ENCODE measurements around the gene PRELID1.

Gene PRELID1

DNA sequence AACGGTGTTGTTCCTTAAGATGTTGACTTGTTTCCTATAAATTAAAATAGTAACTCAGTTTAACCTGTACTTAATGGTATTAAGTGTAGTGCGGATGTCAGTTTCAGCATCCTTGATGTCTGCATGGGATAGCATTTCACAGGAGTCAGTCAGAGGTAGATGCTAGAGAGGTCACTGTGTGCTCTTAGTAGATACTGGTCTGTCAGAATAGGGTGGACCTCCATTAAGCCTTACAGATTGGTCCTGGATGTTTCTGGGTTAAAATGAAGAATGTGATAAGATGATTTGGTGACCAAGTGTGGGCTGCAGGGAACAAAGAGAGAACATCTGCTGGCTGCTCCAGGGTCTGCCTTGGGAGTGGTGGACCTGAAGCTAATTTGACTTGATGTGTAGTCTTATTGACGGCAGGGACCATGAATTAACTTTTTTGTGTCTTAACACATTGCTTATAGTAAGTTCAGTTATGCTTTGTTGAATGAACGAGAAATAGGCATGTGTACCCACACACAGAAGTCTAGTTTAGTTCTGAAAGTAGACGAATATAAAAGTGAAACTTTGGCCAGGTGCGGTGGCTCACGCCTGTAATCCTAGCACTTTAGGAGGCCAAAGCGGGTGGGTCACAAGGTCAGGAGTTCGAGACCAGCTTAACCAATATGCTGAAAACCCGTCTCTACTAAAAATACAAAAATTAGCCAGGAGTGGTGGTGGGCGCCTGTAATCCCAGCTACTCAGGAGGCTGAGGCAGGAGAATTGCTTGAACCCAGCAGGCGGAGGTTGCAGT lies 12.6 kb upstream of the PRELID1 start:
- TF ChIP-seq, protein P1, sequence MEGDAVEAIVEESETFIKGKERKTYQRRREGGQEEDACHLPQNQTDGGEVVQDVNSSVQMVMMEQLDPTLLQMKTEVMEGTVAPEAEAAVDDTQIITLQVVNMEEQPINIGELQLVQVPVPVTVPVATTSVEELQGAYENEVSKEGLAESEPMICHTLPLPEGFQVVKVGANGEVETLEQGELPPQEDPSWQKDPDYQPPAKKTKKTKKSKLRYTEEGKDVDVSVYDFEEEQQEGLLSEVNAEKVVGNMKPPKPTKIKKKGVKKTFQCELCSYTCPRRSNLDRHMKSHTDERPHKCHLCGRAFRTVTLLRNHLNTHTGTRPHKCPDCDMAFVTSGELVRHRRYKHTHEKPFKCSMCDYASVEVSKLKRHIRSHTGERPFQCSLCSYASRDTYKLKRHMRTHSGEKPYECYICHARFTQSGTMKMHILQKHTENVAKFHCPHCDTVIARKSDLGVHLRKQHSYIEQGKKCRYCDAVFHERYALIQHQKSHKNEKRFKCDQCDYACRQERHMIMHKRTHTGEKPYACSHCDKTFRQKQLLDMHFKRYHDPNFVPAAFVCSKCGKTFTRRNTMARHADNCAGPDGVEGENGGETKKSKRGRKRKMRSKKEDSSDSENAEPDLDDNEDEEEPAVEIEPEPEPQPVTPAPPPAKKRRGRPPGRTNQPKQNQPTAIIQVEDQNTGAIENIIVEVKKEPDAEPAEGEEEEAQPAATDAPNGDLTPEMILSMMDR (IDR thresholded peaks at IDR 0.05; ENCODE audit: insufficient read depth, missing control alignments): no peak
- DNase-seq (ENCODE audit: insufficient read length, low spot score): no peak
- no peak for FAIRE-seq

GRCh38 chr5:177291735-177292134 lies 11.9 kb upstream of the PRELID1 start:
- DNase-seq (ENCODE audit: insufficient read length, low spot score) (no peak), FAIRE-seq (no peak)
- TF ChIP-seq, protein P1 (IDR thresholded peaks at IDR 0.05; ENCODE audit: insufficient read depth, missing control alignments): no peak

GRCh38 chr5:177293819-177294581 lies 9.6 kb upstream of the PRELID1 start:
- TF ChIP-seq, protein P1 (IDR thresholded peaks at IDR 0.05; ENCODE audit: insufficient read depth, missing control alignments): no peak
- DNase-seq (ENCODE audit: insufficient read length, low spot score) (no peak), FAIRE-seq (no peak)

- TF ChIP-seq, protein P1 (IDR thresholded peaks at IDR 0.05; ENCODE audit: insufficient read depth, missing control alignments): no peak
- DNase-seq (ENCODE audit: insufficient read length, low spot score): no peak
- no peak for FAIRE-seq
Measured at GRCh38 chr5:177294632-177295031, 9.0 kb upstream of the PRELID1 start.

DNA sequence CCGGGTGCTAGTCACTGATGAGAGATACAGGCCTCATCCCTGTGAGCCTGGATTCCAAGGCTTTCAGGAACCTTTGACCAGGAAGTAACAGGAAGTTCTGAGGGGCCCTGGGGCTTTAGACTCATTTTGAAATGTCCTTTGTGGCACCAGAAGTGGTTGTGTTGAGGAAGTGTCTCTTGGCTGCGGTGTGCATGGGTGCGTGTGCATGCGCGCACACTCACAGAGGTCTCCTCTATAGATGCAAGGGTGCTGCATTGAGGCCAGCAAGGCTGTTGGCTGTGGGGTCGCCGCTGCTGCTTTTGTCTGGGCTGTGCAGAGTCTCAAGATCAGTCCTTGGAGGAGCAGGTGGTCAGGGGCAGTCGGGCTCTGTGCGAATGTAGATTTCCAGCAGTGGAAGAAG lies 7.7 kb upstream of the PRELID1 start:
- no peak for DNase-seq (ENCODE audit: insufficient read length, low spot score)
- FAIRE-seq: no peak
- TF ChIP-seq, protein P1 (IDR thresholded peaks at IDR 0.05; ENCODE audit: insufficient read depth, missing control alignments): no peak

DNA sequence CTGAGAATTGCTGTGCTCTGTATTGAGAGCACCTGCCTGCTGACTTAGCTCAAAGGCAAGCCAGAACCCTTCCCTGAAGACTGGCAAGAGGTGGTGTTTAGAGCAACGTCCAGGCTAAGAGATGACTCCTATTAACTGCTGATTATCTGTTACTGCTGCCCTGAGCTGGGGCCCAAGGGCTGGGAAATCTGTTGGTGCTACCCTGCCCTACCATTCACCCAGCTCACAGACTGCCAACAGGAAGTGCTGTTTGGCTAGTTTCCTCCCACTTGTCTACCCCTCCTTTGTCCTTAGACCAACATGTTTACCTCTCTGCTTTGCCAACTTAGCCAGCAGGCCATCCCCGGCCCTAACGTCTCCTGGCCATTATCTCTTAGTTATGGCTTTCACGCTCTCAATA lies 7.0 kb upstream of the PRELID1 start:
- TF ChIP-seq, protein P1 (IDR thresholded peaks at IDR 0.05; ENCODE audit: insufficient read depth, missing control alignments): no peak
- FAIRE-seq (no peak), DNase-seq (ENCODE audit: insufficient read length, low spot score) (no peak)

GRCh38 chr5:177297922-177298321 lies 5.7 kb upstream of the PRELID1 start:
- TF ChIP-seq, protein P1 (IDR thresholded peaks at IDR 0.05; ENCODE audit: insufficient read depth, missing control alignments): no peak
- DNase-seq (ENCODE audit: insufficient read length, low spot score) (no peak), FAIRE-seq (no peak)
